Measurements from ENCODE around the gene CCDC124.

DNA sequence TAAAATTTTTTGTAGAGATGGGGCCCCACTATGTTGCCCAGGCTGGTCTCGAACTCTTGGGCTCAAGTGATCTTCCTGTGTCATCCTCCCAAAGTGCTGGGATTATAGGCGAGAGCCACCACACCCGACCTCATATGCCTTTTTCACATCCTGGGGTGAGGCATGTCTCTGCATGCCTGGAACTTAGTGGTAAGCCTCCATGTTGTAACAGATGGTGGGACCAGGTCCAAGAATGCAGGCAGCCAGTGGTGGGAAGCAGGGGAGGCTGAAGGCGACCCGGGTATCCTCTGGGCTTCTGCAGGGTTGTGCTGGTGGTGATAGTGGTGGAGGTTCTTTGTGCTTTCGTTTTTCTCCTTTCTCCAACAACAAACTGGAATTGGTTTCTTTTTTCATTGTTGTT lies 30.1 kb upstream of the CCDC124 start:
- TF ChIP-seq, protein P1, sequence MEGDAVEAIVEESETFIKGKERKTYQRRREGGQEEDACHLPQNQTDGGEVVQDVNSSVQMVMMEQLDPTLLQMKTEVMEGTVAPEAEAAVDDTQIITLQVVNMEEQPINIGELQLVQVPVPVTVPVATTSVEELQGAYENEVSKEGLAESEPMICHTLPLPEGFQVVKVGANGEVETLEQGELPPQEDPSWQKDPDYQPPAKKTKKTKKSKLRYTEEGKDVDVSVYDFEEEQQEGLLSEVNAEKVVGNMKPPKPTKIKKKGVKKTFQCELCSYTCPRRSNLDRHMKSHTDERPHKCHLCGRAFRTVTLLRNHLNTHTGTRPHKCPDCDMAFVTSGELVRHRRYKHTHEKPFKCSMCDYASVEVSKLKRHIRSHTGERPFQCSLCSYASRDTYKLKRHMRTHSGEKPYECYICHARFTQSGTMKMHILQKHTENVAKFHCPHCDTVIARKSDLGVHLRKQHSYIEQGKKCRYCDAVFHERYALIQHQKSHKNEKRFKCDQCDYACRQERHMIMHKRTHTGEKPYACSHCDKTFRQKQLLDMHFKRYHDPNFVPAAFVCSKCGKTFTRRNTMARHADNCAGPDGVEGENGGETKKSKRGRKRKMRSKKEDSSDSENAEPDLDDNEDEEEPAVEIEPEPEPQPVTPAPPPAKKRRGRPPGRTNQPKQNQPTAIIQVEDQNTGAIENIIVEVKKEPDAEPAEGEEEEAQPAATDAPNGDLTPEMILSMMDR (IDR thresholded peaks at IDR 0.05) = no peak
- no peak for TF ChIP-seq POLR2A (IDR thresholded peaks at IDR 0.05)

Data from right lobe of liver (tissue), 4 donors.